GM18508 (cell line): Measurements from ENCODE around the gene YY1.
"Not testable (repeated sequence)": the region's sequence is repeated elsewhere in the genome, so short reads cannot be mapped to it uniquely, and the experiment has no call there.

ENCODE experiments used
- ATAC-seq: cut with Tn5 transposase; IDR thresholded peaks from one replicate; pipeline ENCODE4 v1.9.1; 2021; ENCODE audit warnings: moderate number of reproducible peaks; ENCODE audit not compliant: insufficient read depth, unreplicated experiment

Gene YY1

DNA sequence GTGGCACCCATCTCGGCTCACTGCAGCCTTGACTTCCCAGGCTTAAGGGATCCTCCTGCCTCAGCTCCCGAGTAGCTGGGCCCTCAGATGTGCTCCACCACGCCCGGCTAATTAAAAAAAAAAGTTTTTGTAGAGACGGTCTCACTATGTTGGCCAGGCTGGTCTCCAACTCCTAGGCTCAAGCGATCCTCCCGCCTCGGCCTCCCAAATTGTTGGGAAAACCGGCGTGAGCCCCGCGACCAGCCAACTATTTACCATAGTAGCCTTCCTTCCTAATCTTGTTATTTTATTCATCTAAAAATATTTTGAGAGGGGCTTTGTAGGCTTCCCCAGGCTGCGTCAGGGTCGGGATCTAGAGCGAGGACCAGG lies 25.4 kb upstream of the YY1 start:
- ATAC-seq, result no peak

DNA sequence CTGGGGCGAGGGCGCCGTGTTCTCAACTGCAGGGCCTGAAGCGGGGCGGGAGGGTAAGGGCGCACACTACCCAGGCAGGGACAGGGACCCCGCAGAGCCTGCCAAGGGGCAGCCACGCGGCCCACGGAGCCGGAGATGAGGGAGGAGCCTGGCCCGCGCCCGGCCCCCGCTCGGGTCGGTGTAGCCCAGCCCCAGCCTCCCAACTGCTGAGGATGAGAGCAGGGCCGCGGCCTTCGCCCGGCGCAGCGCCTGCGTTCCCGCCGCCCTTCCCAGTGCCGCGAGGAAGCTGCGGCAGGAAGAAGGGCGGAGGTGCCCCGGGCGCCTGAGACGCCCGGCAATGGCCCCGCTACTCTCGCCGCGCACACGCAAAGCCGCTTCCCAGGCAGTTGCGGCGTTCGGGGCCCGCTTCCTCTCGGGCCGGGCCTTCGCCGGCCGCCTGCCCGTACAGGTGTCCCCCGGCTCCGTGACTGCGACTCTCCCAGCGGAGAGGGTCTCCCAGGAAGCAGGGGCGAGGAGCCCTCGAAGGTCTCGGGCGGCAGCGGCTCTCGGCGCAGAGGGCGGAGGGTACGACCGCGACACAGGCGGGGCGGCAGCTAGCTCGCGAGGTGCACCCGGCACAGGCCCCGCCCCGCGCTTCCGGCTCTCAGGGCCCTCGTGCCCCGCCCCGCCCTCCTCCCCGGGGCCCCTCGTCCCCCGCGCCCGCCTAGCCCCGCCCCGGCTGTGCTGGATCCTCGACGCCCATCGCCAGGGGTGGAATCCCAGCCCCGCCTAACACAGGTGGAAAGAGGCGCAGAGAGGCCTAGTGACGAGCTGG lies 24.8 kb upstream of the YY1 start:
- ATAC-seq, result peak; percentile 71

DNA sequence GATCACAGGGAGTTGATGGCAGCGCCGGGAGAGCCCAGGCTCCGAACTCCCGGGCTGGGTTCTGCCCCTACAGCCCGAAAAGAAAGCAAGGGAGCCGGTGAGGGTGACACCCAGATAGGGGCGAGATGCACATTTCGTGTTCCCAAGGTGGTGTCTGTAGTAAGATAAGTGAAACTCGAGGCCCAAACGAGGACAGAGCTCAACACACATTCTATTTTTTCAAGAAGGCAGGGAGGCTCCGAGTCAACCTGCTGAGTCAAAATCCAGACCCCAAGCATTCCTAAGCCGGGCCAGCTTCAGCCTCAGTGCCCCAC lies 24.2 kb upstream of the YY1 start:
- no peak for ATAC-seq

DNA sequence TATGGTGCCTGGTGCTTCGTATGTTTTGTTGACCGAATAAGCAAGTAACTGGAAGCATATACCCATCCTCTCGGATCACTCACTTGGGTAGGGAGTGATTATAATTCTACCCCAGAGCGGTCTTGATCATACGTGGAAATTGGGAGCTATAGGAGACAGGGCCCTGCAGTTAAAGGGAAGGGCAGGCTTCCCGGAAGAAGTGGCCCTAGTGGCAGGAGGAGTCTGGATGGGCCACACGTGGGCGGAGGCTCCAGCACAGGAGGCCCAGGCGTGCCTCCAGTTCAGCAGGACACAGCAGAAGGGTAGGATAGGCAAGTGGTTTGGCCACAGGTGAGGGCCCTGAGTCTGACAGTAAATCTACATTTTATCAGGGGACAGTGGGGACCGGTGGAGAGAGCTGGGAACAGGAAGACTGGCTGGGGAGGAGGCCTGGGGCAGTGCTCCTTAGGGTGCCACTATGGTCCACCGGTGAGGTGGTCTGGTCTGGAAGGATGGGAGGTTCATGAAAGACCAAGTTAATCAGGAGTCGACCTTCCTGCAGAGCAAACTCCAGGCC lies 23.5 kb upstream of the YY1 start:
- no peak for ATAC-seq

DNA sequence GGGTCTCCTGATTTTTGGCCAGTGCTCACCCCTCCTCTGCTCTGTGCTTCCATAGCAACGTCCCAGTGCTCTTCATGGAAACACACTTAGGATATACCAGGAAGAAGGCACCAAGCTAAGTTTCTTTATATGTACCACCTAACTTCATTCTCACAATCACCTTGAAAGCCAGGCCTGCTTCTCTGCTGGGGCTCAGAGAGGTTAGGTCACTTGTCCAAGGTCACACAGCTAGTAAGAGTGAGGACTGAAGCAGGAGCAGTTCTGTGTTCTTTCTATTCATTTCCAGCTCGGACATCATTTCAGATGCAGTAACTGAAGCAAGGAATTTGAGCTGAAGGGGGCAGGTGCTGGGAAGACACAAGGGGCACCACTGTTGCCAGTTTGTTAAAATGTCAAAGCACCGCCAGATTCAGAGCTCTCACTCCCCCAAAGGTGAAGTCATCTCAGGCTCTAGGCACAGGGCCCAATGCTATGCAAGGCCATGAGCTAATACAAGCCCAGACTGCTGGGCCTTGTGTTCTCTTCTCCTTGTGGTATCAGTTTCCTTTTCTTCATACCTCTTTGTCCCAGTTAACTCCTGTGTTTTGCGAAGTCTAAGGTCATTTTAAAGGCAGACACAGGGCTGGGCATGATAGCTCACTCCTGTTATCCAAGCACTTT lies 19.7 kb upstream of the YY1 start:
- no peak for ATAC-seq

DNA sequence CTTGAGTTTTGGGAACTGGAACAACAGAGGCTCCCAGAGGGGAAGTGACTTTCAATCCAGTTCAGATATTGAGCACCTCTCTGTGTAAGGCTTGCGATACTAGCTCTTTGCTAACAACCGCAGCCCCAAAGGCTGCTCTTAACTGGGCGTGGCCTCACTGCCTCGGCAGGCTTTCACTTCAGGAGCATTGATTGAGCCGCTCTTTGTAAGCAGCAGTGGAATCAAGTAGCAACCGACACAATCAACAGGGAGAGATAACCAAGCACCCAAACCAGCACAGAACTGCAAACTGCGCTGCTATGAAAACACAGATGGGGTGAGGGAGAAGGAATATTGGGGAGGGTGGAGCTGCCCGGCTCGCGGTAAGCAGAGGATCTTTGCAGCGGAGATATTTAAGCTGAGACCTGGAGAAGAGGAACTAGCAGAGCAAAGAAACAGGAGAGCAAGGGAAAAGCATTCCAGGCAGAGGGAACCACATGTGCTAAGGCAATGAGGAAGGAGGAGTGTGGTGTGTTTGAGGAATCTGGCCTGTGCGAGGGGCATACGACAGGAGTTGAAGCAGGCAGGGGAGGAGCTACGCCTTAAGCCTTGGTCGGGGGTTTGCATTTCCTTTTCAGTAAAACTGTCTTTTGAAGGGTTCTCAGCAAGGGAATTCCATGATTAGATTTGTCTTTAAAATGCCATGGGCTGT lies 17.3 kb upstream of the YY1 start:
- peak; percentile 83 for ATAC-seq

DNA sequence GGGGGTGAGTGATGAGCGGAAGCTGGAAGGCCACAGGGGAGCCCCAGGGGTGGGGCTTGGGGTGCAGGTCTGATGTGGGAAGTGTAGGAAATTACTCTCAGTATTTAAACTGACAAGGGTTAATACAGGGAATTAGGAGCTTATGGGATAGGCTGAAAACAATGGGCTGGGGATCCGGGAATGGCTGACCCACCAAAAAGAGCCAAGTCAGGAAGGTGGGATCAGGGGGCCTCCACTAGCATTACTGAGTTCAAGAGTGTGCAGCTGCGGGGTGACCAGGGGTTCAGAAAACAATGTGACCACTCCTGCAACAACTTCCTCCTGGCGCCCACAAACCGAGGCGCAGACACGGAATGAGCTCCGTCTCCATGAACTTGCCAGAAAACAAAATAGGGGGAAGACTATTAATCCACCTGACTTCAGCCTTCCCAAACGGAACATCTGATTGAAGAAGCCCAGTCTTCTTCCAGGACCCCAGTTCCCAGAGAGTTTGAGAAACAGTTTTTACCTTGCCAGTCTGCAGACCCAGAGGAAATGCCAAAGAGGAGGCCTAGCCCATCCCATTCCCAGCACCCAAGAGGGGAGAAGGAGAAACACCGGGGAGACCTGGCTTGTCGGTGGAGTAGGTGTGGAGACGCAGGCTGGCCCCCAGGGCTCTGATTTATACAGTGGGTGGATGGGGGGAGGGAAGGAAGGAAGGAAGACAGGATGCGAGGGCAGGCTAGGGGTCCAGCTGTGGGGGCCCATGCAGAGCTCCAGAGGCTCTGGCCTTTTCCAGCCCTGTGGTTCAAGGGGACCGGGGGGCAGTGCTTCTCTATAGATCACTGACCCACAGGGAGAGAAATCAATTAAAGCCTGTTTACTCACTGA lies 16.5 kb upstream of the YY1 start:
- ATAC-seq, result no peak

DNA sequence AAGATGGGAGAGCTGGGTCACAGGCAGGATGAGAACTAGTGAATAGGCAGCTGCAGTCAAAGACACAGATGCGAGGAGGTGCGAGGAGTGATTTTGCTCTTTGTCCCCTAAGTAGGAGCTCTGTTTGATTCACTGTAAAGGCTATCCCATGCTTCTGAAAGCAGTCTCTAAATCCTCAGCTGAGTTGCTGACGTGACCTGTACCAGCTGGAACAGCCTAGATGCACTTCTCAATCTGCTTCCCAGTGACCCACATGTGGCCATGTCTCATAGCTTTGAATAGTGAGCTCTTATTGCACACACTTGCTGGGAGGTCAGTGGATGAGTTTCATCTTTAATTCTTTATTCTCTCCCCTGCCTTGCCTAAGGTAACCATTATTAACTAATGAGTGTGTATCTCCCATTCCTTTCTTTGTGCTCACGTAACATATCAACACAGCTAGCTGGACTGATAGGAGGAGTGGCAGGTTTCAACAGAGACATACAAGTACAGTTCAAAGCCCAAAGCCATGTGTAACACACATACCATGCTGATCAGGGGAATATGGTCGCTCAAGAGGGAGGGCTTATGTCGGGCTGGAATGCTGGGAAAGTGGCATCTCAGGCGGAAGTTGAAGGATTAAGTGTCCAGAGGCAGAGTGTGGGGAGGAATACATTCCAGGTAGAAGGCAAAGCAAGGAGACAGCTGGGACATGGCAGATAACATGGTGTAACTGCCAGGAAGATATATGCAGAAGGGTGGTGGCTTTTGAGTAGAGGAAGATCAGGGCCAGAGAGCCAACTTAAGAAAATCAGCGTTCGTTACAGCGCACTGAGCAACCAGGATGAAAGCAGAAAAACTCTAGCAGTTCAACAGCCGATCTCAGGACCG lies 15.4 kb upstream of the YY1 start:
- ATAC-seq, result no peak

DNA sequence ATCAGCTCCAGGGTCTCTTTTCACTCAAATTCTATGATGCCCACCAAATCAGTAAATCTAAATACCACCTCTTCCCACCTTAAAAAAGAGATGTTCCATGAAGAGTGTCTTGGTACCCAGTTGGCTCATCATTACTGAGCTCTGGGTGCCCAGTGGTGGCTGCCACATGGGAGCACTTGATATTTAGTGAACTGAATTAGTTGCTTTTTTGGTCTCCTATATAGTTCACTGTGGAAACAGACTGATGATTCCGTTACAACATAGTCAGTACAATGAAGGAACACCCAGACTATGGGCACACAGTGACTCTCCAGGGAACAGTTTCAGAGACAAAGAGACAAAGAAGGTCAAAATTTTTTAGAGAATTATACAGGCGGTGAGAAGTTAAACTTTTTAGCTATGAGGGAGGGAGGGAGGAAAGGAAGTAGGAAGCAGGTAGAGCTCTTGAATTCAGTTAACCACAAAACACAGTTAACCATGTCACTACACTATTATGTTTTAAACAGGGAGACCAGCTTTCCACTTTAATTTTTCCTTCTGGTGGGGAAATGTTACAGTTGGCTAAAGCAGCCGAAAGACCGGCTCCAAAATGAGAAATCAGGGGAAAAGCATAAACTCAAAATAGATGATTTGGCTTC lies 14.6 kb upstream of the YY1 start:
- ATAC-seq, result no peak

DNA sequence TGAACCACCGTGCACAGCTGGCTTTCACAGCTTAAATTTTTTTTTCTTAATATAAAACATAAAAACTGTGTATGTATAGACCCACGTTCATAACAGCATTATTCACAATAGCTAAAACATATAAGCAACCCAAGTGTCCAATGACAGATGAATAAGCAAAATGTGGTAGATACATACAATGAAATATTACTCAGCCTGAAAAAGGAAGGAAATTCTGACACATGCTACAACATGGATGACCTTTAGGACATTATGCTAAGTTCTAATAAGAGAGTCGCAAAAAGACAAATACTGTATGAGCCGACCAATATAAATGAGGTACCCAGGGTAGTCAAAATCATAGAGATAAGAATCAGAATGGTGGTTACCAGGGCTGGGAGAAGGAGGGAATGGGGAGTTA lies 13.8 kb upstream of the YY1 start:
- ATAC-seq, result no peak

DNA sequence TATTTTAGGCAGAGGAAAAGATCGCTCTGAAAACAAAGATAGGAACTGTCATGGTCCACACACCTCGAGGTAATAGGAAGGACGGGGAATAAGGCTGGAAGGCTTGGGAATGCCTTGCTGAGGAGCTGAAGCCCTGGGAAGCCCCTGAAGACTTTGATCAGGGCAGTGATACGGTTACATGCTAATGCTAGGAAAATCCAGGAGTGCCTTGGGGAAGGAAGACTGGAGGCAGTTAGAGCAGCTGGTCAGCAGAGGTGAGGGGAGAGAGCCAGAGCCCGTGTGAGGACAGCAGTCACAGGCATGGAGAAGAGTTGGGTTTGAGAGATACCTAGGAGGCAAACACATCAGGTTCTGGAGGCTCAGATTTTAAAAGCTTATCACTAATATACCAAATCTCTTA lies 8.6 kb upstream of the YY1 start:
- ATAC-seq, result no peak

DNA sequence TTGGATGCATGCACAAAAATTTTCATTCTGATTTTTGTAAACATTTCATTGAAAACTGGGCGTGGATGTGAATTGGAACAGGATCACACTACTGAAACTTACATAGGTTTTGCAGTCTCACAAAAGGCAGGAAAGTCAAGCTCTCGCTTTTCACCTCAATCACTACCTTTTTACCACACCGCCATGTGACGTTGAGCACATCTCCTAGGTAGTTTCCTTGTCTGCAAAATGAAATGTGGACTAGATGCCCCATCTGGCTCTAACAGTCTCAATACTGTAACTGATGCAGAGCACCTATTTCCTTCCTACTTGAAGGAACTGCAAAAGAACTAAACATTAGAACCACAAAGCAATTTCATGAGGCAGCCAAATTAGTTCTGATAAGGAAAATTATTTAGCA lies 4.4 kb upstream of the YY1 start:
- no peak for ATAC-seq

DNA sequence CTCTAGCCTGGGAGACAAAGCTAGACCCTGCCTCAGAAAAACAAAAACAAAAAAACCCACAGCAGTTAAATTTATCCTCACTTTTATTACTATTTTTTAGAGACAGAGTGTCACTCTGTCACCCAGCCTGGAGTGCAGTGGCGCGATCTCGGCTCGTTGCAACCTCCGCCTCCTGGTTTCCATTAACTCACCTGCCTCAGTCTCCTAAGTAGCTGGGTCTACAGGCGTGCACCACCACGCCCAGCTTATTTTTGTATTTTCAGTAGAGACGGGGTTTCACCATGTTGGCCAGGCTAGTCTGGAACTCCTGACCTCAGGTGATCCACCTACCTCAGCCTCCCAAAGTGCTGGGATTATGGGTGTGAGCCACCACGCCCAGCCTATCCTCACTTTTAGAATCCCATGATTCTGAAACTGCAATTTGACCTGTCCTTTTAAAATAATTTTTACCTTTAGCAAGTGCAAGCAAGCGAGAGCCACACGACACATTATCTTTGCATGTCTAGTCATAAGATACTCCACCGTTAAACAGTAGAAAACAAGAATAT lies 2.6 kb upstream of the YY1 start:
- not testable (repeated sequence) for ATAC-seq

DNA sequence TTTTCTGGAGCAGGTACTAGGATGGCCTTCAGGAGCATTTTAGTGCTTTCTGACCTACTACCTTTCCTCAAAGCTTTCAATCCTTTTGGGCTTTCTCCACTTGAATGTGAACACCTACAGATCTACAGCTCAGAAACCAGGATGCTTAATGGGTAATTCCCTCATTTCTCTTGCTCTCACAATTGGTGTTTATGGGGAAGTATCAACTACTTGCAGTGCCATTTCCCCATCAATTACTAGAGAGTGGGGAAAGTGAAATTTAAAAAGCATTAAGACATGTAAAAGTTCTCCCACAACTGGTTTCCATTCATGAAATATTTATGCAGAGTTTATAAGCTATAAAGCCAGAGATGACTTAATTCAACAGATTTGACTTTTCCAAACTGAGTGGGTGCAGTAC lies 2.1 kb upstream of the YY1 start:
- ATAC-seq, result no peak

DNA sequence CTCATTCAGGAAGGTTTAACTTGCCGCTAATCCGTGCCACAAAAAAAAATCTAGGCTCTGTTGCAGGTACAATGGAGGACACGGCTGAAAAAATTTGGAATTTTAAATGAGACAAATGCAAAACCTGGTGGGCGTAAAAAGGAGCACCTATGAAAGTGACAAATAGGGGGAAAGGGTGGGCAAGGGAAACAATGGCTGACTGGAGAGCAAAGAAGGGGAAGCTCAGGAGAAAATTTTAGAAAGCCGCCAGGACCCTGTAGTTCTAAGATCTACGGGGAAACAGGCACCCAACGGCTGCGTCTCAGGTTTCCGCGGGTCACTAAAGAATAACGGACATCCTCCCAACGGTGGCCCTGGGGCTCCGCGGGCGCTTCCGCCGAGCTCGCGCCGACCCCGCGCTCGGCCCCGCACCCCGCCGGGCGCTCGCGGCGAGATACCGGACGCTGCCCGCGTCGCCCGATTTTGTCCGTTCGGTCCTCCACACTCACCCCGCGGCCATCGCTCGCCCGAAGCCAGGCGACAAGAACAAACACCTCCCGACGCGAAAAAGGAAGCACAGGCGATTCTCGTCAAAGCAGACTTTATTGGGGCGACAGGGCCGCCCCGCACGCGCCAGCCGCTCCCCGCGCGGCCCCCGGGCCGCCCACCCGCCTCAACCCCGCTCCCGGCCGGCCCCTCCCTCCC lies 1.1 kb upstream of the YY1 start:
- ATAC-seq, result no peak

DNA sequence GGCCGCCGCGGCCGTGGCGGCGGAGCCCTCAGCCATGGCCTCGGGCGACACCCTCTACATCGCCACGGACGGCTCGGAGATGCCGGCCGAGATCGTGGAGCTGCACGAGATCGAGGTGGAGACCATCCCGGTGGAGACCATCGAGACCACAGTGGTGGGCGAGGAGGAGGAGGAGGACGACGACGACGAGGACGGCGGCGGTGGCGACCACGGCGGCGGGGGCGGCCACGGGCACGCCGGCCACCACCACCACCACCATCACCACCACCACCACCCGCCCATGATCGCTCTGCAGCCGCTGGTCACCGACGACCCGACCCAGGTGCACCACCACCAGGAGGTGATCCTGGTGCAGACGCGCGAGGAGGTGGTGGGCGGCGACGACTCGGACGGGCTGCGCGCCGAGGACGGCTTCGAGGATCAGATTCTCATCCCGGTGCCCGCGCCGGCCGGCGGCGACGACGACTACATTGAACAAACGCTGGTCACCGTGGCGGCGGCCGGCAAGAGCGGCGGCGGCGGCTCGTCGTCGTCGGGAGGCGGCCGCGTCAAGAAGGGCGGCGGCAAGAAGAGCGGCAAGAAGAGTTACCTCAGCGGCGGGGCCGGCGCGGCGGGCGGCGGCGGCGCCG lies 381 bp downstream of the YY1 start:
- ATAC-seq, result no peak

DNA sequence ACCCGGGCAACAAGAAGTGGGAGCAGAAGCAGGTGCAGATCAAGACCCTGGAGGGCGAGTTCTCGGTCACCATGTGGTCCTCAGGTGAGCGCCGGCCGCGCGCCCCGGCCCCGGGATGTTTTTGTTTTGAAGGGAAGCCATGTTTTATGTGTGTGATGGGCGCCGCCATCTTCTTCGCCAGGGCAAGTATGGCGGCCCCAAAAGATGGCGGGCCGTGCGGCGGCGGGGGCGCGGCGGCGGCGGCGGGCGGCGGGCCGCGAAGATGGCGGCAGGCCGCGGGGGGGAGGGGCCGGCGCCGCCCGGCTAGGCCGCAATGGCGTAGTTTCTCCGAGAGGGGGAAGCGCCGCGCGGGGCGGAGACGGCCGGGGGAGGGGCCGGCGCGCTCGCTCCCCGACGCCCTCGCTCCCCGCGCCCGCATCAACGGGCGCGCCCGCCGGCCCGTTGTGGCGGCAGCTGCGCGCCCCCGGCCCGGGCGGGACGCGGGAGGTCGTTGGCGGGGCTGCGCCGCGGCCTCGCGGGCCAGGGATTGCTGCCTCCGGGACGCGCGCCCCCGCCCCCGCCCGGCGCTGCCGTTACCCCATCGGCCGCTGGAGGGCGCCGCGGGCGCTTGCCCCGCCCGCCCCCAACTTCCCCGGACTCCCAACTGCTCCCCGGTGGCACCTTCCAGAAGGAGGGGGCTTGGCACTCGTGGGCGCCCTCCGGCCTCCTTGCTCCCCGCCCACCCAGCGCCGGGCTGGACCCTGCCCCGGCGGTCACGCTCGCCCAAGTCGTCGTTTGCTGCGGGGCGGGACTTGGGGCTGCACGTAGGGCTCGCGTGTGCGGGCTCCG lies 1.1 kb downstream of the YY1 start:
- no peak for ATAC-seq
